IPS-15b (cell line): ENCODE measurements around the gene C3orf20.

Source experiments
- H3K27me3 ChIP-seq: one replicate; pipeline ENCODE4 v1.6.1; 2013; ENCODE audit warnings: low read length; ENCODE audit not compliant: control insufficient read depth, insufficient read depth
- H3K36me3 ChIP-seq: one replicate; pipeline ENCODE4 v1.6.1; 2013; ENCODE audit warnings: low read length; ENCODE audit not compliant: control insufficient read depth, insufficient read depth
- H3K4me1 ChIP-seq: one replicate; pipeline ENCODE4 v1.6.1; 2013; ENCODE audit warnings: mild to moderate bottlenecking, low read length; ENCODE audit not compliant: control insufficient read depth, insufficient read depth
- H3K4me3 ChIP-seq: one replicate; pipeline ENCODE4 v1.5.1; 2013; ENCODE audit warnings: low read depth, low read length
- H3K9ac ChIP-seq: one replicate; pipeline ENCODE4 v1.6.1; 2013; ENCODE audit warnings: low read depth, mild to moderate bottlenecking, low read length
- H3K9me3 ChIP-seq: one replicate; pipeline ENCODE4 v1.6.1; 2013; ENCODE audit warnings: mild to moderate bottlenecking, low read length; ENCODE audit not compliant: control insufficient read depth, insufficient read depth

Gene C3orf20

GRCh38 chr3:14636496-14637087, 38.3 kb upstream of the C3orf20 start:
- Histone ChIP-seq H3K9me3 (no peaks in the 10 kb centered on the region), H3K36me3 (no peaks in the 10 kb centered on the region)

GRCh38 chr3:14640157-14640562, 34.8 kb upstream of the C3orf20 start:
- Histone ChIP-seq H3K4me1 (peaks cover 3% of the 10 kb centered on the region), H3K9me3 (no peaks in the 10 kb centered on the region), H3K9ac (no peak overlapping the region), H3K4me3 (no peak overlapping the region), H3K36me3 (no peaks in the 10 kb centered on the region), H3K27me3 (no peaks in the 10 kb centered on the region)

More at GRCh38 chr3:14636496-14637087, 38.3 kb upstream of the C3orf20 start:
- H3K27me3 ChIP-seq = no peaks in the 10 kb centered on the region
- H3K4me1 ChIP-seq = peaks cover 3% of the 10 kb centered on the region
- H3K9ac ChIP-seq = no peak overlapping the region
- H3K4me3 ChIP-seq = no peak overlapping the region

- no peaks in the 10 kb centered on the region for H3K36me3 ChIP-seq
- H3K9ac ChIP-seq = no peak overlapping the region
- H3K4me1 ChIP-seq = peaks cover 3% of the 10 kb centered on the region
- no peaks in the 10 kb centered on the region for H3K27me3 ChIP-seq
- no peak overlapping the region for H3K4me3 ChIP-seq
- H3K9me3 ChIP-seq = no peaks in the 10 kb centered on the region
These were observed 34.2 kb upstream of the C3orf20 start for GRCh38 chr3:14640734-14641133.

GRCh38 chr3:14641346-14641745, 33.6 kb upstream of the C3orf20 start:
- Histone ChIP-seq H3K4me3 (no peak overlapping the region), H3K9me3 (no peaks in the 10 kb centered on the region), H3K27me3 (no peaks in the 10 kb centered on the region), H3K9ac (no peak overlapping the region), H3K4me1 (peaks cover 3% of the 10 kb centered on the region), H3K36me3 (no peaks in the 10 kb centered on the region)

GRCh38 chr3:14645453-14645852, 29.5 kb upstream of the C3orf20 start:
- H3K9ac ChIP-seq = no peak overlapping the region
- no peak overlapping the region for H3K4me3 ChIP-seq
- no peaks in the 10 kb centered on the region for H3K9me3 ChIP-seq

GRCh38 chr3:14646131-14646573, 28.8 kb upstream of the C3orf20 start:
- no peaks in the 10 kb centered on the region for H3K27me3 ChIP-seq
- H3K9me3 ChIP-seq = no peaks in the 10 kb centered on the region
- H3K4me1 ChIP-seq = no peaks in the 10 kb centered on the region
- no peak overlapping the region for H3K9ac ChIP-seq
- H3K36me3 ChIP-seq = no peaks in the 10 kb centered on the region
- no peak overlapping the region for H3K4me3 ChIP-seq

More at GRCh38 chr3:14645453-14645852, 29.5 kb upstream of the C3orf20 start:
- Histone ChIP-seq H3K4me1 (no peaks in the 10 kb centered on the region), H3K36me3 (no peaks in the 10 kb centered on the region), H3K27me3 (no peaks in the 10 kb centered on the region)

- Histone ChIP-seq H3K27me3 (no peaks in the 10 kb centered on the region), H3K4me3 (no peak overlapping the region), H3K4me1 (no peaks in the 10 kb centered on the region), H3K9me3 (no peaks in the 10 kb centered on the region), H3K36me3 (no peaks in the 10 kb centered on the region), H3K9ac (no peak overlapping the region)
These were observed 28.1 kb upstream of the C3orf20 start for GRCh38 chr3:14646589-14647413.

- no peak overlapping the region for H3K4me3 ChIP-seq
- H3K27me3 ChIP-seq = no peaks in the 10 kb centered on the region
- H3K9me3 ChIP-seq = no peaks in the 10 kb centered on the region
- H3K4me1 ChIP-seq = no peaks in the 10 kb centered on the region
- no peak overlapping the region for H3K9ac ChIP-seq
- no peaks in the 10 kb centered on the region for H3K36me3 ChIP-seq
These were observed 26.7 kb upstream of the C3orf20 start for GRCh38 chr3:14647976-14648955.

- H3K9me3 ChIP-seq = no peaks in the 10 kb centered on the region
- H3K4me1 ChIP-seq = no peaks in the 10 kb centered on the region
- no peaks in the 10 kb centered on the region for H3K27me3 ChIP-seq
- H3K9ac ChIP-seq = no peak overlapping the region
- H3K4me3 ChIP-seq = no peak overlapping the region
- H3K36me3 ChIP-seq = no peaks in the 10 kb centered on the region
These were observed 25.5 kb upstream of the C3orf20 start for GRCh38 chr3:14649466-14649865.

- H3K27me3 ChIP-seq = no peaks in the 10 kb centered on the region
- no peaks in the 10 kb centered on the region for H3K4me1 ChIP-seq
- no peak overlapping the region for H3K4me3 ChIP-seq
- H3K9me3 ChIP-seq = no peaks in the 10 kb centered on the region
- H3K36me3 ChIP-seq = no peaks in the 10 kb centered on the region
- no peak overlapping the region for H3K9ac ChIP-seq
These were observed 24.7 kb upstream of the C3orf20 start for GRCh38 chr3:14650193-14650592.

- H3K9me3 ChIP-seq = no peaks in the 10 kb centered on the region
- no peaks in the 10 kb centered on the region for H3K36me3 ChIP-seq
- H3K4me1 ChIP-seq = no peaks in the 10 kb centered on the region
- H3K4me3 ChIP-seq = peak within 1 kb of the TSS; percentile 92
- peak within 1 kb of the TSS; percentile 97 for H3K9ac ChIP-seq
- no peaks in the 10 kb centered on the region for H3K27me3 ChIP-seq
These were observed 23.3 kb upstream of the C3orf20 start, which contains the start of gene CCDC174 for GRCh38 chr3:14651440-14652251. Gene CCDC174 (plus strand): TSS chr3:14651762. CDS start chr3:14651837, 75 bp downstream.
